Natural killer cell treated with Interleukin-12 subunit alpha and Interleukin-12 subunit beta and Interleukin-15 and Interleukin-18, amount 100 ng/mL, for 72 hours (primary cell): ENCODE measurements around the gene RPS18. TPM values are rescaled to one million over a fixed set of nuclear protein-coding genes. Genes with fewer than 3 reads are reported as not detected.
"Not testable (repeated sequence)": the region's sequence is repeated elsewhere in the genome, so short reads cannot be mapped to it uniquely, and the experiment has no call there.

Experiments
- ATAC-seq, 2 donors: fragments of 150-1000 bp; cut with Tn5 transposase in 1 of 2; sonication (Bioruptor Pico), chemical (Tn5 transposase) in 1 of 2; 2 replicates each; pipeline ENCODE4 v1.10.0; 2021
- DNase-seq: peaks from one replicate; pipeline ENCODE4 v3.0.0; 2022; ENCODE audit warnings: low spot score
- H3K27ac Mint-ChIP-seq, 2 donors: 1 replicate in 1 of 2; 2 replicates in 1 of 2; pipeline ENCODE4 v1.8.0; 2022; ENCODE audit warnings: mixed read lengths in 2 of 2, mild to moderate bottlenecking in 1 of 2, moderate library complexity in 1 of 2
- H3K27me3 Mint-ChIP-seq, 2 donors: 1 replicate in 1 of 2; 2 replicates in 1 of 2; pipeline ENCODE4 v1.8.0; 2022; ENCODE audit warnings: mixed read lengths in 2 of 2
- H3K36me3 Mint-ChIP-seq: one replicate; pipeline ENCODE4 v1.8.0; 2022; ENCODE audit warnings: mixed read lengths
- H3K4me1 Mint-ChIP-seq, 2 donors: 1 replicate in 1 of 2; 2 replicates in 1 of 2; pipeline ENCODE4 v1.8.0; 2022; ENCODE audit warnings: low read depth in 2 of 2, mixed read lengths in 2 of 2, mild to moderate bottlenecking in 1 of 2
- H3K4me3 Mint-ChIP-seq: one replicate; pipeline ENCODE4 v1.8.0; 2022; ENCODE audit warnings: mixed read lengths
- H3K9me3 Mint-ChIP-seq: 2 replicates; pipeline ENCODE4 v1.8.0; 2022; ENCODE audit warnings: mixed read lengths
- total RNA-seq, 2 donors: library from RNA; stranded (reverse); gene quantifications; one replicate each; pipeline ENCODE4 v1.2.3, GENCODE V29; 2022

RPS18 gene
- total RNA-seq, 2 donors from 2014 or later = 1,431 to 1,446 TPM

DNA sequence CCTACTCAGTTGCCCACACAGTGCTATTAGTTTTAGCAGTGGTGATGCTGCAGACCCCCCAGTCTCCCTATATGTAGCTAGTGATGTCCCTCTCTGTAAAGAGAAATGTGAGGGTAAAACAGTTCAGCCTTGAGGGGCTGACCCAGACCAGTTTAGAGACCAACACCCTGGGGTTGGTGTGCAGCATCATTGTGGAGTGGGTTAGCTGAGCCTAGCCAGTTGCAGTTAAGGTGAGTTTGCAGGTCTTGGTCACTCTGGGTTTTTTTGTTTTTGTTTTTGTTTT is 4.6 kb downstream of the RPS18 start:
- peak overlapping the region; percentile 87 to 97 for H3K27ac Mint-ChIP-seq
- no peaks in the 10 kb centered on the region for H3K27me3 Mint-ChIP-seq
- ATAC-seq (no peak), DNase-seq (no peak)
- H3K9me3 Mint-ChIP-seq = no peaks in the 10 kb centered on the region
- H3K4me1 Mint-ChIP-seq = peaks cover 53% of the 10 kb centered on the region in 2 donors
- H3K4me3 Mint-ChIP-seq = peak overlapping the region; percentile 95
- peaks cover 35% of the 10 kb centered on the region for H3K36me3 Mint-ChIP-seq

DNA sequence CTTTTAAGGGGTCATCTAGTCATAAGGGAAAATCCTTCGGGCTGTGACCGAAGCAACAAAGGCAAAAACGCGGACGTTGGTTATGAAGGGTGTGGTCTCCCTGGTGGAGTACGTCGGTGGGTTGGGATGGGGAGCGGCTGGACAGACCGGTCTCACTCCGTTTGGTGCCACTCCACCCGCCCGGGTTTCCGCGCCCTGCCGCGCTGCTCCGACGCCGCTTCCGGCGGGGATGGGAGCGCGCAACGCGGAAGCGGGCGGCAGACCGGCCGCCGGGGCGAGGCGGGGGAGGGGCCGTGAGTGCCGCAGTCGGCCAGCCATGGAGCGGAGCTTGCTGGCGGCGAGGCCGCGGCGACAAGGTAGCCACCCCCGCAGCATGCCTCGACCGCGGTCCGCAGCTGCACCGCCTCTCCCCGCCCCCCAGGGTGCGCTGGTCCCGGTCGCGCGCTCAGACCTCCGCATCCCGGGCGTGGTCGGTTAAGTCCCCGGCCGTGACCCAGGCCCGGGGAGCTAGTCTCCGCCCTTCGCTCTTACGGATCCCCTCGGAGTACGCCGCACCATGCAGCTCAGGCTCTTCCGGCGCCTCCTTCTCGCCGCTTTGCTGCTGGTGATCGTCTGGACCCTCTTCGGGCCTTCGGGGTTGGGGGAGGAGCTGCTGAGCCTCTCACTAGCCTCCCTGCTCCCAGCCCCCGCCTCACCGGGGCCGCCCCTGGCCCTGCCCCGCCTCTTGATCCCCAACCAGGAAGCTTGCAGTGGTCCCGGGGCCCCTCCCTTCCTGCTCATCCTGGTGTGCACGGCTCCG is 5.2 kb downstream of the RPS18 start, which contains the start of gene B3GALT4:
B3GALT4 (plus strand) TSS at position 260 of the 799 bp plus-strand sequence; CDS start at position 557, 297 bp downstream.
- H3K9me3 Mint-ChIP-seq = no peaks in the 10 kb centered on the region
- H3K27ac Mint-ChIP-seq = peak within 1 kb of the TSS; percentile 87 to 97
- DNase-seq = peak; percentile 88
- H3K27me3 Mint-ChIP-seq = no peaks in the 10 kb centered on the region
- peak; percentile 82 to 87 for ATAC-seq
- peak within 1 kb of the TSS; percentile 95 for H3K4me3 Mint-ChIP-seq
- H3K4me1 Mint-ChIP-seq = peaks cover 48% of the 10 kb centered on the region in 2 donors
- H3K36me3 Mint-ChIP-seq = peaks cover 35% of the 10 kb centered on the region

DNA sequence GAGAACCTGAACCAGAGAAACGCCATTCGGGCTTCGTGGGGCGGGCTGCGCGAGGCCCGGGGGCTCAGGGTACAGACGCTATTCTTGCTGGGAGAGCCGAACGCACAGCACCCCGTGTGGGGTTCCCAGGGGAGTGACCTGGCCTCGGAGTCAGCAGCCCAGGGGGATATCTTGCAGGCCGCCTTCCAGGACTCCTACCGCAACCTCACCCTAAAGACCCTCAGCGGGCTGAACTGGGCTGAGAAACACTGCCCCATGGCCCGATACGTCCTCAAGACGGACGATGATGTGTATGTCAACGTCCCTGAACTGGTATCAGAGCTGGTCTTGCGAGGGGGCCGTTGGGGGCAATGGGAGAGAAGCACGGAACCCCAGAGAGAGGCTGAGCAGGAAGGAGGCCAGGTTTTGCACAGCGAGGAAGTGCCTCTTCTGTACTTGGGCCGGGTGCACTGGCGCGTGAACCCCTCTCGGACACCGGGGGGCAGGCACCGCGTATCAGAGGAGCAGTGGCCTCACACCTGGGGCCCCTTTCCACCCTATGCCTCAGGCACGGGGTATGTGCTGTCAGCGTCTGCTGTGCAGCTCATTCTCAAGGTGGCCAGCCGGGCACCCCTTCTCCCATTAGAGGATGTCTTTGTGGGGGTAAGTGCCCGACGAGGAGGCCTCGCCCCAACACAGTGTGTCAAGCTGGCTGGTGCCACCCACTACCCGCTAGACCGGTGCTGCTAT is 6.0 kb downstream of the RPS18 start:
- Mint-ChIP-seq H3K4me3 (peak overlapping the region; percentile 84), H3K4me1 (peaks cover 40 to 42% of the 10 kb centered on the region in 2 donors), H3K9me3 (no peaks in the 10 kb centered on the region), H3K27ac (peak overlapping the region; percentile 87 to 97), H3K27me3 (no peaks in the 10 kb centered on the region), H3K36me3 (peaks cover 28% of the 10 kb centered on the region)
- peak in 1 of 2 donors; percentile 11 for ATAC-seq
- no peak for DNase-seq

DNA sequence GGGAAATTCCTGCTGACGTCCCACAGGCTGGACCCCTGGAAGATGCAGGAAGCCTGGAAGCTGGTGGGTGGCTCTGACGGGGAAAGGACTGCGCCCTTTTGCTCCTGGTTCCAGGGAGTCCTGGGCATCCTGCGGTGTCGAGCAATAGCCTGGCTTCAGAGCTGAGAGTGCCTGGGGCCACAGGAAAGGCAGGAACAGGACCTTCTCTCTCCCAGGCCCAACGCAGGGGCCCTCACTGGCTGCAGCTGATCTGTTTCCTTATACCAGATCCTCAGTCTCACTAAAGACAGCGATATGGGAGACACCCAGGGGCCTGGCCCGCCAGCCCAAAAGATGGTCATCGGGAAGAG is 6.5 kb downstream of the RPS18 start:
- Mint-ChIP-seq H3K4me1 (peaks cover 35 to 36% of the 10 kb centered on the region in 2 donors), H3K36me3 (peaks cover 23% of the 10 kb centered on the region), H3K27ac (peak overlapping the region; percentile 87 to 97), H3K27me3 (no peaks in the 10 kb centered on the region), H3K4me3 (peak overlapping the region; percentile 84), H3K9me3 (no peaks in the 10 kb centered on the region)
- DNase-seq (no peak), ATAC-seq (no peak)

- no peaks in the 10 kb centered on the region for H3K27me3 Mint-ChIP-seq
- DNase-seq (no peak), ATAC-seq (no peak)
- peaks cover 20% of the 10 kb centered on the region for H3K36me3 Mint-ChIP-seq
- H3K4me3 Mint-ChIP-seq = peak overlapping the region; percentile 84
- H3K27ac Mint-ChIP-seq = peak overlapping the region; percentile 87 to 97
- H3K4me1 Mint-ChIP-seq = peaks cover 32 to 35% of the 10 kb centered on the region in 2 donors
- no peaks in the 10 kb centered on the region for H3K9me3 Mint-ChIP-seq
Observed at GRCh38 chr6:33278810-33279209, 6.9 kb downstream of the RPS18 start.

DNA sequence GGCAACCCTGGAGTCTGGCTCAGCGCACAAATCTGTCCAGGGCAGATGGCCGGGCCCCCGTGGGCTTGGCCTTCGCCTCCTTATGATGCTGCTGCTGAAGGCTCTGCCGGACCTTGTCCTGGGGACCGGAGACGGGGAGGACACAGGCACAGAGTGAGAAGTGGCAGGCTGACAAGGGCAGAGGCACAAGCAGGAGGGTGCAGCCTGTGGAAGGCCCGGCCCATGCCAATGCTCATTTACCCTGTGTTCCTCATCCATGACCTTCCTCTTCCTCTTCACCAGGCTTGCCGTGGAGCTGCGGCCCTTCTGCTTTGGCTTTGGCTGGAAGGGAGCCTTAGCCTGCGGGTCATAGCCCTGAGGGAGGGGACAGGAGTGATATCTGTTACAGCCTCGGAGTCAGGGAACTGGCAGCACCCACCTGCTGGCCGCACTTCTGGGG is 7.4 kb downstream of the RPS18 start:
- Mint-ChIP-seq H3K27me3 (no peaks in the 10 kb centered on the region), H3K27ac (peak overlapping the region in 1 of 2 donors; percentile 28), H3K4me1 (peaks cover 31 to 33% of the 10 kb centered on the region in 2 donors), H3K36me3 (peaks cover 18% of the 10 kb centered on the region), H3K4me3 (no peak overlapping the region), H3K9me3 (no peaks in the 10 kb centered on the region)
- DNase-seq (no peak), ATAC-seq (no peak)

DNA sequence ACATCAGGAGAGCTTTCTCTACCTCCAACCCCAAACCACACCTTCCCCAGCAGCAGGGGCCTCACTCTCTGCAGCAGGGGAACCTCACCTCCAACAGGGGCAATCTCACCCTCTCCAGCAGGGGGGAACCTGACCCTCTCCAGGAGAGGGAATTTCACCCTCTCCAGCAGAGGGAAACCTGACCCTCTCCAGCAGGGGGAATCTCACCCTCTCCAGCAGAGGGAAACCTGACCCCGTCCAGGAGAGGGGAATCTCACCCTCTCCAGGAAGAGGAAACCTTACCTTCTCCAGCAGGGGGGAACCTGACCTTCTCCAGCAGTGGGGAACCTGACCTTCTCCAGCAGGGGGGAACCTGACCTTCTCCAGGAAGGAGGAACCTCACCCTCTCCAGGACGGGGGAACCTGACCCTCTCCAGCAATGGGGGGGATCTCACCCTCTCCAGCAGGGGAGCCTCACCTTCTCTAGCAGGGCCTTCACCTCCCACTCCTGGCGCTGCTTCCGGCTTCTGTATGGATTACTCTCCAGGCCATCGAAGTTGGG is 8.2 kb downstream of the RPS18 start:
- Mint-ChIP-seq H3K4me3 (no peak overlapping the region), H3K27ac (peak overlapping the region; percentile 28 to 75), H3K36me3 (peaks cover 10% of the 10 kb centered on the region), H3K4me1 (peaks cover 23 to 25% of the 10 kb centered on the region in 2 donors), H3K27me3 (no peaks in the 10 kb centered on the region), H3K9me3 (no peaks in the 10 kb centered on the region)
- DNase-seq (no peak), ATAC-seq (no peak)

DNA sequence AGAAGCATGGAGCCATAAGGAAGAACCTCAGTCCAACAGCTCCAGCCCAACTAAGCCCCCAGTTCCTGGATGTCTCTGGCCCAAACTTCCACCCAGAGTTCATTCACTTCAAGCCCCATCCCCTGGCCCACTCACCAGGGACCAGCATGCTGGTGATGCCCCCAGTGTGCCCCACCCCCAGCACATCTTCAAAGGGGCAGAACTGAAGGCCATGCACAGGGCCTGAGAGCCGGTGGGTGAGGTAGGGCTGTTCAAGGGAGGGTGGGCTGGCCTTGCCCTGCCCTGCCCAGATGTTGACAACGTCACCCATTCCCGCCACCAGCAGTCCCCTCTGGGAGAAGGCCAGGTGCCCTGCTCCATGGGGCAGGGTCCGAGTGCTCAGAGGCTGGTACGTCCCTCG is 8.7 kb downstream of the RPS18 start:
- Mint-ChIP-seq H3K9me3 (no peaks in the 10 kb centered on the region), H3K4me1 (peaks cover 18 to 22% of the 10 kb centered on the region in 2 donors), H3K27me3 (no peaks in the 10 kb centered on the region), H3K36me3 (peaks cover 8% of the 10 kb centered on the region), H3K4me3 (no peak overlapping the region), H3K27ac (peak overlapping the region; percentile 11 to 75)
- ATAC-seq (no peak), DNase-seq (no peak)

- ATAC-seq, H3K27me3 Mint-ChIP-seq, H3K27ac Mint-ChIP-seq, H3K9me3 Mint-ChIP-seq, H3K4me3 Mint-ChIP-seq, DNase-seq: not testable (repeated sequence)
- H3K36me3 Mint-ChIP-seq = peaks cover 16% of the 10 kb centered on the region
- peaks cover 29% of the 10 kb centered on the region in 2 donors for H3K4me1 Mint-ChIP-seq
Observed at GRCh38 chr6:33285214-33285613, 13.3 kb downstream of the RPS18 start.

GRCh38 chr6:33286946-33287914 is 15.4 kb downstream of the RPS18 start:
- peak overlapping the region; percentile 93 for H3K4me3 Mint-ChIP-seq
- DNase-seq (no peak), ATAC-seq (no peak)
- peak overlapping the region in 1 of 2 donors; percentile 77 for H3K27ac Mint-ChIP-seq
- H3K9me3 Mint-ChIP-seq = no peaks in the 10 kb centered on the region
- H3K36me3 Mint-ChIP-seq = peaks cover 24% of the 10 kb centered on the region
- H3K4me1 Mint-ChIP-seq = peaks cover 37 to 41% of the 10 kb centered on the region in 2 donors
- H3K27me3 Mint-ChIP-seq = no peaks in the 10 kb centered on the region

DNA sequence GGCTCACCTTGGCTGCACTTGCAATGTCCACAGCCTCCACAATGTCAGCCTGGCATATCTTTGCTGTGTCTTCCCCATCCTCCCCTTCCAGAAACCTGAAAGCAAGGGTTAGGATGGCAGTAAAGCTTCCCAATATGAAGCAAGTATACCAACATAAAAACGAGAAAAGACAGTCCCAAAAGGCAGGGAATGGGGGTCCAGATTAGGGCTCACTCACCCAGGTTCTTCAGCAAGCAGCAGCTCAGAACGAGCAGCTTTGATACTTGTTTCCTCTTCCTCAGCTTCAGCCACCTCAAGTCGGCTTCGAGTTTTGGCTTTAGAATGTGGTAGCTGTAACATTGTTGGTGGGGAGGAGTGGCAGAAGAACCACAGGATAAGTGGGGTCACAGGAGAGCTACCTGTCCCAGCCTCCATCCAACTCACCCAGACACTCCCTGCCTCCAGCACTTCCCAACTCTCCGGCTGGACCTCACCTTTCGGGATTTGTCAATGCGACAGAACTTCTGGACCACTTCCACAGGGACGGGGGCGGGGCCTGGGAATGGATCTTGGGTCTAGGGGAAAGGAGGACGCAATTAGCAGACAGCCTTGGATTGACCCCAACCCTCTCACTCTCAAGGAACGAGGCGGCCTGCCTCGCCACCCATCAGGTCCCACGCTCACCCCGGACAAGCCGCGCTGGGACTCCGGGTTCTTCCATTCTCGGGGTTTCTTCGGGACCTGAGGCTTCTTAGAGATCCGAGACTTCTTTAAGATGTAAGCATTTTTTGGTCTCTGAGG is 16.5 kb downstream of the RPS18 start:
- no peak for DNase-seq
- no peaks in the 10 kb centered on the region for H3K9me3 Mint-ChIP-seq
- H3K36me3 Mint-ChIP-seq = peaks cover 24% of the 10 kb centered on the region
- no peaks in the 10 kb centered on the region for H3K27me3 Mint-ChIP-seq
- H3K4me3 Mint-ChIP-seq = peak overlapping the region; percentile 93
- H3K4me1 Mint-ChIP-seq = peaks cover 37 to 41% of the 10 kb centered on the region in 2 donors
- ATAC-seq = no peak
- H3K27ac Mint-ChIP-seq = peak overlapping the region; percentile 77 to 92

DNA sequence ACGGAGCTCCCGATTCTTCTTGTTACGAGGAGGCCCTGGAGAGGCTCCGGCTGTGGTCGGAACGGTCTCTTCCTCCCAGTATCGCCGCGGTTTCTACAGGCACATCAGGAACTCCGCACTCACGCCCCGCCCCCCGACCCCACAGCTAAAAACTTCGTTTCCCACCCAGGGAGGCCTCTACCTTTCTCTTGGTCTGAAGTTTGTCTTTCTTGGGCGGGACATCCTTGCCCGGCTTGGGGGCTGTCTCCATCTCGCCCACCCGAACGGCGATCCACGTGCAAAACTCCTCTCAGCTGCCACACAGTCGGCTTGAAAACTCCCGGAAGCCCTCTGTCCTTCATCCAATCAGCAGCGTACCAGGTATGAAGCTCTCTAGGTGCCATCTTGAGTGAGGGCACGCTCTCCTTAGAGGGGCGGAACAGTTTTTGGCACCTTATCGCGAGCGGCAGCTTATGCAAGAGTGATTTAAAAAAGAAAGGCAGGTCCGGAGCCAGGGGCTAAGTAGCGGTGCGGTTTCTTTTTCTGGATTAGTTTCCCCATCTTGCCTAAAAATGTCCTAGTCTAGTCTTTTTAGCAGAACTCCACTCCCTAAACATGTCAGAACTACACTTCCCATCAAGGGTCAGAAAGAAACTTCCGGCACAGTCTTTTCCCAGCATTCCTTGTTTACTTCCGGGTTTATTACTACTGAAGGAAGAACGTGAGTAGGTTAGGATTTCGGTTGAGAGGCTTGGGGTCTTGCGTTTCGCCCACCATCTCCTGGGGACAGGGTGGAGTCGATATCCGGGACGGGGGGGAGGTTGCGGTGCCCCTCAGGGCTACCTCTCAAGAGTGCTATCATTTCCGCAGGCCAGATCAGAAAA is 17.3 kb downstream of the RPS18 start, which contains the start of the genes PFDN6 and WDR46:
PFDN6 (plus strand) TSS at position 681 of the 863 bp plus-strand sequence. CDS start 256 bp downstream, outside the sequence.
WDR46 (minus strand) TSS at position 319 of the 863 bp plus-strand sequence; CDS start at position 250, 69 bp downstream.
- Mint-ChIP-seq H3K9me3 (no peaks in the 10 kb centered on the region), H3K4me3 (peak within 1 kb of the TSS; percentile 93), H3K27me3 (no peaks in the 10 kb centered on the region), H3K36me3 (peaks cover 24% of the 10 kb centered on the region), H3K27ac (peak within 1 kb of the TSS; percentile 77 to 92), H3K4me1 (peaks cover 40 to 41% of the 10 kb centered on the region in 2 donors)
- peak; percentile 87 for DNase-seq
- peak; percentile 97 to 98 for ATAC-seq
